Measurements from ENCODE around the gene TERB1.

Gene TERB1, protein sequence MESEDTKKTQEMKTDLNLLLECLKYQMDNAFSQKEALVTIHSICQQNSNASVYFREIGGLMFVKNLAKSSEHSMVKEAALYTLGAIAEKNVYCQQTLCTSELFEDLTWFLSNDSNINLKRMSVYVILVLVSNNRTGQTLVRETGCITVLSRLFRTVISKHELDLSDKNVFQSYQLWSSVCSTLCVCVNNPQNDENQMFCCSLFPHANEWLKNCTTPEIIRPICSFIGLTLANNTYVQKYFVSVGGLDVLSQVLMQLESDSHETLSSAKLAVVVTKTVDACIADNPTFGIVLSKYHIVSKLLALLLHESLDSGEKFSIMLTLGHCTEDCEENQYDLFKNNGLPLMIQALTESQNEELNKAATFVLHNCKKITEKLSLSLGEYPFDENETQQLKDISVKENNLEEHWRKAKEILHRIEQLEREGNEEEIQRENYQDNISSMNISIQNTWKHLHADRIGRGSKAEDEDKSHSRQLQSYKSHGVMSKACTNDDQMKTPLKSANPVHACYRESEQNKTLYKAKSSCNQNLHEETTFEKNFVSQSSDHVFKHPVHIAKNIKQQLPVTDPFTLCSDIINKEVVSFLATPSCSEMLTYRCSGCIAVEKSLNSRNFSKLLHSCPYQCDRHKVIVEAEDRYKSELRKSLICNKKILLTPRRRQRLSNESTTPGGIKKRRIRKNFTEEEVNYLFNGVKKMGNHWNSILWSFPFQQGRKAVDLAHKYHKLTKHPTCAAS

DNA sequence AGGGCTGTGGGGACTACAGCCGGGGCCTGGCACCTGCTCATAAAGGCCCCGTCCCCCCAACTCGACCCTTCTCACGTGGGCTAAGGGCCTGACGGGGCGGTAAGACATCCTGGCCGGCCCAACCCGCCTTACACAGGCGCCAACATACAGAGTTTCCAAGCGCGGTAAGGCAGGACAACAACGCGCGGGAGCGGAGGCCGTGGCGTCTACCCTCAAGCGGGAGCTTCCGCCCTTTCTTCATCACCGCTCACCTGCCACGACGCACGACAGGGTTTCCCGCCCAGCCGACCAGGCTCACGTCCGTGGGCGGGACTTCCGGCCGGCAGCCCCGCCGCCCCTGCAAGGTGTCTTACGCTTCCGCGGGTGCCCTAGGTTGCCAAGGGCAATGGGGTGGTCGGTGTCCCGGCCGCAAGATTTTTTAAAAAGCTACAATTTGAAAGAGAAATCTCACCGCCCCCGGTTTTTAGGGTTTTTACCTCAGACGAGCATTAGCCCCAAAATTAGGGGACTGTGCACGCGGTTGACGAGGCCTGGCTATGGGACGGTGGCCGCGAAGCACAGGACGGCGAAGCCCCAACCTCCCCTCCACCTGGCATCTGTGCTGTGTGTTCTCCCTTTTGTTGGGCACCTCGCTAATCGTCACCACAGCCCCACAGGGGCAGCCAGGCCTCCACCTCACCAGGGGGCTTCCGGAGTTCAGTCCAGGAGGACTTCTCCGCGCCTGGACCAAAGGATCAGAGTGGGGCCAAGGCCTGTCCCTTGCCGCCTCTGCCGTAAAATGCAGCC lies at the start of gene TERB1:
Gene TERB1, minus strand, starts transcription at position 265 of the 786 bp plus-strand sequence. CDS start 4,786 bp downstream, outside the sequence.
- DNase-seq: no peak

DNA sequence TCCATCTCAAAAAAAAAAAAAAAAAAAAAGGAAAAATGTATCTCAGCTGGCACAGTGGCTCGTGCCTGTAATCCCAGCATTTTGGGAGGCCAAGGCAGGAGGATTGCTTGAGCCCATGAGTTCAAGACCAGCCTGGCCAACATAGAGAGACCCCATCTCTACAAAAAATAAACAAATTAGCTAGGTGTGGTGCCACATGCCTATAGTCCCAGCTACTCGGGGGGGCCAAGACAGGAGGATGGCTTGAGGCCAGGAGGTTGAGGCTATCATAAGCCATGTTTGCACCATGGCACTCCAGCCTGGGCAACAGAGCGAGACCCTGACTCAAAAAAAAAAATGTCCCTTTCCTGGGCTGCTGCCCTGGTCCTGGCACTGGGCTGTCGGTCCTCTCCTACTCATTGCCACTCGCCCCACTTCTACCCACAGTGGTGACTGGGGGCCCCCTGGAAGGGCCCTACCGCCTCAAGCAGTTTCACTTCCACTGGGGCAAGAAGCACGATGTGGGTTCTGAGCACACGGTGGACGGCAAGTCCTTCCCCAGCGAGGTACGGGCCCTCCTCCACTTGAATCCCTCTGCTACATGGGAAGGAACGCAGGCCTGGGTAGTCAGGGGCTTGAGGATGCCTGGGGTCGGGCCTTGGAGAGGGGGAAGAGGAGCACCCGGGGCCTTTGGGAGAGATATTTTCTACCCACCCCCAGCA lies 48.9 kb upstream of the TERB1 start:
- no peak for DNase-seq

DNA sequence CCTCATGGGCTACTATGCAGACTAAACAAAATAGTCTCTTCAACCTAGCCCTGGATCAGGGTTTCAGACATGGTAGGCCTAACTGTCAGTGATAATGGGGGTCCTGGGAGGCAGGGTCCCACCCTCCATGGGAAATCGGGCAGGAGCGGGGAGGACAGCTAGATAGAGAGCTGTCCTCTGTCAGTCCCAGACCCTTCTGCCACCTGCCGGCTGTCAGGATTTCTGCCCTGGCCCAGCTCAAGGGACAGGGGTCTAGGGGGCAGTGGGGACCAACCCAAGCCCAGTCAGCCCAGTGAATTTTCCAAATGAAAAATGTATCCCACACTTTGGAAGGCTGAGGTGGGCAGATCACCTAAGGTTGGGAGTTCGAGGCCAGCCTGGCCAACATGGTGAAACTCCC lies 48.2 kb upstream of the TERB1 start:
- no peak for DNase-seq

- no peak for DNase-seq
Observed at GRCh38 chr16:66849021-66849420, 47.6 kb upstream of the TERB1 start.

- no peak for DNase-seq
Observed at GRCh38 chr16:66848172-66848571, 46.8 kb upstream of the TERB1 start.

- no peak for DNase-seq
Observed at GRCh38 chr16:66847533-66848067, 46.2 kb upstream of the TERB1 start.

GRCh38 chr16:66846831-66847230 lies 45.4 kb upstream of the TERB1 start:
- DNase-seq: no peak

DNA sequence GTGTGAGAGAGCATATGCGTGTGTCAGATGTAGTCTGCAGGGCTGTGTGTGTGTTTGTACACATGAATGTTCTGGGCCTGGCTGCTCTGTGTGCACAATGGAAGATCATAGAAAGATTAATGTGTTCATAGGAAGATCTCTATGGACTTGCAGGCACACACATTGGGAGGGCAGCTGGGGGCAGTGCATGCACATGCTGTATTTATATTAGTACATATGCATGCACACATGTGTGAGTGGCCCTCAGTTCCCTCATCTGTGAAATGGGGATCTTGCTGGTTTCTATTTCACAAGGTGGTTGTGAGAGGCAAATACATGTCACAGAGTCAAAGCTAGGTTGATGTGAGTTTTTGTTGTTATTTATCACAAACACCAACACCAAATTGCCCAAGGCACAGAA lies 44.9 kb upstream of the TERB1 start:
- DNase-seq: no peak

- DNase-seq: no peak
Observed at GRCh38 chr16:66845791-66846221, 44.4 kb upstream of the TERB1 start.

DNA sequence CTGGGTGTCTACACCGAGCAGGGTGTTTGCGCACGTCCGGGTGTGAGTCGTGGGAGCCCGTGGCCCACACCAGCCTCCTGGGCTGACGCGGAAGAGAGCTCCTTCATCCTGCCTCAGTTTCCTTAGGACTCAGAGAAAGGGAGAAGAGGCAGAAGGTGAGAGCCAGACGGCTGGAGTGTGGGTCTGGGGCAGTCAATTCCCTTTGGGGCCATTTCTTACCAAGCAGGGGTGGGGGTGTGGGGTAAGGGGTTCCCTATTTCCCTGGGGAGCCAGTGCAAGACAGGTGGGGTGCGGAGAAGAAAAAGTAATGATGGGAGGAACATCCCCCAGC lies 43.7 kb upstream of the TERB1 start:
- no peak for DNase-seq

- no peak for DNase-seq
Observed at GRCh38 chr16:66844342-66845079, 43.1 kb upstream of the TERB1 start, which contains the start of gene CA7. Gene CA7, plus strand, starts transcription at chr16:66844414. Its CDS starts 74 bp downstream, at chr16:66844488.

- no peak for DNase-seq
Observed at GRCh38 chr16:66844009-66844341, 42.6 kb upstream of the TERB1 start.

DNA sequence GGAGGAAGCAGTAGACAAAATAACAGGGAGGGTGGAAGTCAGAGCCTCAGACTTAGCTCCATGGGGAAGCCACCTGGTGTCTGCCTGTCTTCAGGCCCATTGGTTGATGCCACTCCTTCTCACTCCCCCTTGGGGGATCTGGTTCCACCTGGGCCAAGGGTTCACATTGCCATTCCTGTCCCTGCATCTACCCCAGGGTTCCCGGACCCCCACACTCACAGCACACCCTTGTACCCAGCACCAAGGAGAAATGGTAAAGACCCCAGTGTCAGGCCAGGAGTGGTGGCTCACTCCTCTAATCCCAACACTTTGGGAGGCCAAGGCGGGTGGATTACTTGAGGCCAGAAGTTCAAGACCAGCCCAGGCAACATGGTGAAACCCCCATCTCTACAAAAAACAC lies 41.8 kb upstream of the TERB1 start:
- DNase-seq: no peak

- DNase-seq: no peak
Observed at GRCh38 chr16:66842765-66843164, 41.4 kb upstream of the TERB1 start.

DNA sequence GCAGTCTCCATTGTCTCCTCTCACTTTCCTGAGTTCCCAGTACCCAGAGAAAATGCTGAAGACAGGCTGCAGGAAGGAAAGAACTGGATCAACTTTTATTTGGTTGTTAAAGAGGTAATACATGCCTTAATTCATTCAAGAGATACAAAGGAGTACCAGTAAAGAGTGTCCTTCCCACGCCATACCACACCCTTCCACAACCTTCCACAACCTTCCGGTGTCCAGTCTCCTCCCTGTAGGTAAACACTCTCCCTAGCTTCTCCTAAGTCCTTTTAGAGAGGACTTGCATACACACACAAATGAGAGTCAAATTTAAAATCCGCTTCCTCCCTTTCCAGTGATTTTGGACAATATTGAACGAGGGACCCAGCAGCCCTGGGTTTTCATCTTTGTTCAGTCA lies 40.0 kb upstream of the TERB1 start:
- no peak for DNase-seq

DNA sequence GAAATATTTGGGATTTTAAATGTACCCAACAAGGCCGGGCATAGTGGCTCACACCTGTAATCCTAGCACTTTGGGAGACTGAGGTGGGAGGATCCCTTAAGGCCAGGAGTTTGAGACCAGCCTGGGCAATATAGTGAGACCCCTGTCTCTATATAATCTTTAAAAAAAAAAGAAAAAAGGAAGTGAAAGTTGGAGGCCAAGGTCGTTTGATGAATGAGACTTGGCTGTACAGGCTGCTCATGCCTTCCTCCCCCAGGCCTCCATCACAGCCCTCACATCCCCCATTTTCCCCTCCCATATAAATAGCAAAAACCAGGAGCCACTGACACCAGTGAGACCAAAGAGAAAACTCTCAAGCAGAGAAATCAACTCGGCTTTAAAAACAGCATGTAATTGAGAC lies 39.5 kb upstream of the TERB1 start:
- DNase-seq: no peak

DNA sequence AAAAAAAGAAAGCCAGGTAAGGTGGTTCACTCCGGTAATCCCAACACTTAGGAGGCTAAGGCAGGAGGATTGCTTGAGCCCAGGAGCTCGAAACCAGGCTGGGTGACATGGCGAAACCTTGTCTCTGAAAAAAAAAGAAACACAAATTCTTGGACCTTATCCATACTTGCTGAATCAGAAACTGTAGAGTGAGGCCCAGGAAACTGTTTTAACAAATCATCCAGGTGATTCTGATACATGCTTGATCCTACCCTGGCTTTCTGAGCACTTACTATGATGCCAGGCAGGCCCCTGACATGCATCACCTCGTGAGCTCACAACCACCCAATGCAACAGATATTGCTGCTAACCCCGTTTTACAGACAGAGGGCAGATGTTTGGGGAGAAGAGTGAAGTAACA lies 33.4 kb upstream of the TERB1 start:
- no peak for DNase-seq

DNA sequence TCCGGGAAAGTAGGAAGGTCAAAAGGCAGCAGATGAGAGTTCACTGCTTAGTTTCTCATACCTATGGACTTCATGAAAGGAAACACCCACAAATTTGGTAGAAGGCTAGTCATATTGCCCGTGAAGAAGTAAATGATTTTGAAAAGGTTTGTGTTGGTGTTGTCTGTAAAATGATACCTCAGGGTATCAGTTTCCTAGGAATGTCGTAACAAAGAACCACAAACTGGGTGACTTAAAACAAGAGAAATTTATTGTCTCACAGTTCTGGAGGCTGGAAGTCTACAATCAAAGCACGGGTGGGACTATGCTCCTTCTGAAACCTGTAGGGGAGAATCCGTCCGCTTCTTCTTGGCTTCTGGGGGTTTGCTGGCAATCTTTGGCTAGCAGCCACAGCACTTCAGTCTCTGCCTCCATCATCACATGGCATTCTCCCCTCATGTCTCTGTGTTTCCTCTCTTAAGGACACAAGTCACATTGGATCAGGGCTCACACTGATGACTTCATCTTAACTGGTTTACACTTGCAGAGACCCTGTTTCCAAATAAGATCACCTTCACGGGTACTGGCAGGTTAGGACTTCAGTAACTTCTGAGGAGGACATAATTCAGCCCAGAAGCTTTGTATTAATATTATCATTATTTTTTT lies 31.4 kb upstream of the TERB1 start:
- DNase-seq: no peak

DNA sequence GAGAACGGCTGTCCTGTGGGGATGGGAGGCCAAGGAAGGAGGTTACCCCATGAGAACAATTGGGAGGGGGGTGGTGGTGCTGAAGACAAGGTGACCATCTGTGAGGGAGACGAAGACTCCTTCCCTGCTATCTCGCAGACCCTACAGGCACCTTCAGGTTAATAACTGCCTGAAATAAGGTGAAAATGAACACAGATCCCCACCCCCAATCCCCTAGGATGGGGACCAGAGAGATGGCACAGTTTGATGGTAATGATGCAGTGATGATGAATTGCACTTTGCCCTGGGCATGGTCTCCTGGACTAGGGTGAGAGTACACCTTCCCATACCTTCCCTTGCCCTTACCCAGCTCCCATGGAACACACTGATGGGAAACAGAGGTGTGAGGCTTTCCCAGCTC lies 30.8 kb upstream of the TERB1 start:
- DNase-seq: no peak

DNA sequence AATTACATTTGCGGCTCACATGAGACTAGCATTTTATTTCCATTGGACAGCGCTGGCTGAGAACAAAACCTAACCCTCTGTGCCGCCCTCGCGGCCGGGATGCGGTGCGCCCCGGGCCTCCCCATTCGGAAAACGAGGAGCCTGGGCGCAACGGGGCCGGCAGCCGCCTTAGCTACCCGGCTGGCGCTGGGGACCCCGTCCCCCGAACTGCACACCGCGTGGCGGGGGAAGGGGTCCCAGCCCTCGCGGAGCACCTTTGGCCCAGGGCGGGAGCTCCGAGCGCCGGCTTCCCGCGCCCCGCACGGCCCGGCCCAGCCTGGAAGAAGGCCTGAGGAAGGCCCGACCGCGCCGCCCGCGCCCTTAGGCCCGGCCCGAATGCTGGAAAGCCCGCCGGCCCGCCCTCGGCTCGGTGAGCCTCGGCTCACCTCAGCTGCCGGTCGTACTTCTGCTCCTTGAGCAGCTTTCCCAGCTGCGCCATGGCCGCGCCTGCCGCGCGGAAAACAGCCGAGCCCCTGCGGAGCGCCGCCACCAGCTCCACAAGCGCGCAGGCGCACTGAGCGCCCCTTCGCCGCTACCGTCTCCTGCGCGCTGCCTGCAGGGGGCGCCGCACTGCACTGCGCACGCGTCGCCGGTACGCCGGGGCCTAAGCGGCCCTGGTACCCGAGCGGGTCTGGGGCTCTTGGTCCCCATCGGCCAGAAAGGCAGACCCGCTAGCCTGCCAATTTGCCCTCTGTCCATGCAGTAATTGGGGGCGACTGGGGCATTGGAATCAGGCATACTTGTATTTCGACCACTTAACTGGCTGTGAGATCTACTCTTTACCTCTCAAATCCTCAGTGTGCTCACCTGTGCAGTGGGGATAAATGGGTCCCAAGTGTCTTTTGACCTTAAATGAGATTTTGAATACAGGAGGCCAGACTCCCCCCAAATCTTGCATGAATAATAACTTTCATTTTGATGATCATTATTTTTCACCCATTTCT lies 29.3 kb upstream of the TERB1 start, which contains the start of gene NAE1:
Gene NAE1, minus strand, starts transcription at position 555 of the 983 bp plus-strand sequence. Its CDS starts 77 bp downstream, at position 478.
- peak; percentile 91 for DNase-seq

All from CD4-positive, alpha-beta T cell treated with Interleukin-10 for 1 hour (primary cell).